K562 (cell line): Measurements from ENCODE around the gene CCDC73. TPM values are rescaled to one million over a fixed set of nuclear protein-coding genes. Genes with fewer than 3 reads are reported as not detected.
"Not testable (repeated sequence)": the region's sequence is repeated elsewhere in the genome, so short reads cannot be mapped to it uniquely, and the experiment has no call there.

Source experiments
- ATAC-seq: fragments of 200-7000 bp; cut with Tn5 transposase; 3 replicates; pipeline ENCODE4 v1.9.1; 2020; ENCODE audit warnings: moderate library complexity
- BruUV-seq: library from RNA; stranded (reverse); fragments of 400-500 nt; replicated peaks from 2 replicates; lab custom pipeline; 2021; lab: Mats Ljungman, UMichigan
- CTCF ChIA-PET: fragments of 300-600 bp; formaldehyde crosslinking; extraction: SDS; loops from one replicate; lab custom pipeline; 2021; ENCODE audit warnings: low intra/inter-chr PET ratio; lab: Yijun Ruan, JAX
- POLR2A ChIA-PET: fragments of 300-600, 350-650 bp; sonication (Branson Sonifier 250); formaldehyde crosslinking; extraction: SDS; loops from one replicate; lab custom pipeline; 2021; ENCODE audit warnings: antibody characterized with exemption, inconsistent platforms; lab: Yijun Ruan, JAX
- DNase-seq, 4 experiments: peaks; one replicate each; pipeline versions ENCODE4 v3.0.0 to v3.0.0-alpha.2; 2011 to 2018; ENCODE audit warnings: low spot score in 3 of 4, mixed read lengths in 3 of 4; ENCODE audit errors: extremely low read depth in 1 of 4
- FAIRE-seq: peaks from 2 replicates; lab custom pipeline; 2011; peaks lifted over from hg19 to GRCh38; lab: Jason Lieb, UNC
- H2AFZ ChIP-seq: 2 replicates; pipeline ENCODE4 v1.6.0; 2011; ENCODE audit warnings: low read depth, low read length, control low read depth, inconsistent platforms
- H3K27ac ChIP-seq: fragments of 200-600 bp; 3 replicates; pipeline ENCODE4 v1.8.0; 2011; ENCODE audit warnings: low read depth, mild to moderate bottlenecking, control low read depth, inconsistent platforms, low read length, moderate library complexity, mixed read lengths; ENCODE audit errors: extremely low read depth
- H3K27me3 ChIP-seq, 2 experiments: fragments of 300-600 bp in 1 of 2; 2 replicates in 1 of 2; 3 replicates in 1 of 2; pipeline versions ENCODE4 v1.6.0 to v1.8.0; 2011; ENCODE audit warnings: inconsistent platforms in 2 of 2, low read length in 2 of 2, mild to moderate bottlenecking in 1 of 2, mixed read lengths in 1 of 2, moderate library complexity in 1 of 2; ENCODE audit not compliant: control insufficient read depth in 2 of 2, insufficient read depth in 2 of 2
- H3K36me3 ChIP-seq: fragments of 300-600 bp; 3 replicates; pipeline ENCODE4 v1.8.0; 2011; ENCODE audit warnings: mild to moderate bottlenecking, low read length, inconsistent platforms; ENCODE audit not compliant: control insufficient read depth, insufficient read depth
- H3K4me1 ChIP-seq, 2 experiments: fragments of 200-600 bp in 1 of 2; replicated peaks in 1 of 2; 2 replicates in 1 of 2; 3 replicates in 1 of 2; pipeline versions ENCODE4 v1.5.1 to v1.8.0; 2011; ENCODE audit warnings: inconsistent platforms in 2 of 2, low read length in 2 of 2, mild to moderate bottlenecking in 1 of 2, mixed read lengths in 1 of 2, moderate library complexity in 1 of 2; ENCODE audit not compliant: control insufficient read depth in 2 of 2, insufficient read depth in 2 of 2
- H3K4me2 ChIP-seq: 2 replicates; pipeline ENCODE4 v1.6.1; 2011; ENCODE audit warnings: low read length, control low read depth, inconsistent platforms, mixed read lengths; ENCODE audit not compliant: insufficient read depth
- H3K4me3 ChIP-seq: fragments of 200-600 bp; sonication (generic), shearing (Covaris generic); 2 replicates; pipeline ENCODE4 v1.5.1; 2016; ENCODE audit warnings: control low read depth, inconsistent platforms
- H3K79me2 ChIP-seq: fragments of 200-600 bp; 3 replicates; pipeline ENCODE4 v1.8.0; 2011; ENCODE audit warnings: low read length, inconsistent platforms; ENCODE audit not compliant: control insufficient read depth, insufficient read depth
- H3K9ac ChIP-seq, 2 experiments: 2 replicates each; pipeline versions ENCODE4 v1.6.0 to v1.6.1; 2011; ENCODE audit warnings: low read depth in 2 of 2, low read length in 2 of 2, control low read depth in 1 of 2, inconsistent platforms in 1 of 2, mild to moderate bottlenecking in 1 of 2, mixed read lengths in 1 of 2; ENCODE audit not compliant: insufficient read depth in 1 of 2
- H3K9me1 ChIP-seq: one replicate; pipeline ENCODE4 v1.6.0; 2011; ENCODE audit warnings: inconsistent platforms, mild to moderate bottlenecking, low read length, moderate library complexity; ENCODE audit not compliant: control insufficient read depth, insufficient read depth
- H3K9me3 ChIP-seq: replicated peaks from 2 replicates; pipeline ENCODE4 v1.5.1; 2011; ENCODE audit warnings: low read depth, low read length, inconsistent platforms; ENCODE audit not compliant: control insufficient read depth, insufficient read depth
- H4K20me1 ChIP-seq: replicated peaks from 2 replicates; pipeline ENCODE4 v1.6.1; 2011; ENCODE audit warnings: low read length, inconsistent platforms, mixed read lengths; ENCODE audit not compliant: control insufficient read depth, insufficient read depth
- ILF3 ChIP-seq: fragments of 450-650 bp; IDR thresholded peaks from 2 replicates; pipeline ENCODE4 v1.6.1; 2018; ENCODE audit warnings: antibody characterized with exemption, mild to moderate bottlenecking, moderate library complexity, borderline replicate concordance
- ILK ChIP-seq: fragments of 450-650 bp; IDR thresholded peaks from 2 replicates; pipeline ENCODE4 v1.6.1; 2016; ENCODE audit warnings: missing genetic modification characterization, low read depth, mild to moderate bottlenecking, missing compliant biosample characterization, moderate library complexity, borderline replicate concordance
- IRF2 ChIP-seq: sonication (generic); formaldehyde crosslinking; IDR thresholded peaks from 2 replicates; pipeline ENCODE4 v1.8.1; 2022; ENCODE audit warnings: mild to moderate bottlenecking, missing genetic modification reagents
- NCOA6 ChIP-seq: fragments of 450-650 bp; IDR thresholded peaks from 2 replicates; pipeline ENCODE4 v1.6.1; 2017; ENCODE audit warnings: mild to moderate bottlenecking
- TAF9B ChIP-seq: fragments of 450-650 bp; IDR thresholded peaks from 2 replicates; pipeline ENCODE4 v1.6.1; 2018; ENCODE audit warnings: mild to moderate bottlenecking; ENCODE audit not compliant: partially characterized antibody
- WHSC1 ChIP-seq: IDR thresholded peaks from one replicate; pipeline ENCODE4 v1.6.1; 2012; ENCODE audit warnings: low read length, control low read depth, inconsistent platforms
- ZEB2 ChIP-seq: fragments of 450-650 bp; IDR thresholded peaks from 2 replicates; pipeline ENCODE4 v1.6.1; 2016
- ZNF121 ChIP-seq: sonication (generic); formaldehyde crosslinking; conservative IDR thresholded peaks from 2 replicates; pipeline ENCODE4 v1.8.0; 2022; ENCODE audit warnings: missing genetic modification reagents
- ZNF561 ChIP-seq: fragments of 450-650 bp; formaldehyde crosslinking; conservative IDR thresholded peaks from 2 replicates; pipeline ENCODE4 v1.4.0; 2020; ENCODE audit warnings: mild to moderate bottlenecking, moderate library complexity
- WGBS: fragments of 100-300 bp; shearing (Covaris generic); methylation state at CpG from one replicate; pipeline ENCODE4 v1.1.6; 2016; ENCODE audit warnings: low coverage, mixed read lengths; ENCODE audit not compliant: insufficient coverage; ENCODE audit errors: missing lambda C conversion rate; 5-methylcytosine and 5-hydroxymethylcytosine counted together
- in situ Hi-C: fragments of 300-500 bp; cut with MboI; formaldehyde crosslinking; loops from 4 replicates; pipeline ENCODE4 v1.15.0; 2018; ENCODE audit warnings: inconsistent platforms, mixed read lengths
- intact Hi-C: fragments of 100-400 bp; cut with micrococcal nuclease; formaldehyde crosslinking; loops from 2 replicates; pipeline ENCODE4 v1.14.2; 2022
- polyA plus RNA-seq, 8 experiments: library from polyadenylated mRNA; depleted of rRNA in 4 of 8; stranded (reverse) in 5 of 8; unstranded in 3 of 8; fragments of >200 nt; fragmentation: Nextera tagmentation in 2 of 8; fragmentation: Illumina TruSeq in 1 of 8; extraction: Ambion mirVana in 2 of 8; extraction: Trizol in 1 of 8; gene quantifications; 2 replicates each; pipeline versions ENCODE4 v1.2.1 to v1.2.3, GENCODE V29; 2011 to 2014; ENCODE audit warnings: inconsistent platforms in 1 of 8, missing spikeins in 1 of 8
- total RNA-seq, 7 experiments: library from RNA; depleted of rRNA in 6 of 7; stranded (reverse); fragments of >200 nt in 6 of 7; fragmentation: Illumina TruSeq in 2 of 7; extraction: Trizol in 2 of 7; gene quantifications; 2 replicates each; pipeline versions ENCODE4 v1.2.1 to v1.2.3, GENCODE V29; 2011 to 2021; ENCODE audit warnings: low replicate concordance in 1 of 7
- TF ChIP-seq, protein P1 (sequence below): fragments of 450-650 bp; IDR thresholded peaks from 2 replicates; pipeline ENCODE4 v1.6.1; 2017; ENCODE audit warnings: antibody characterized with exemption, mild to moderate bottlenecking
- TF ChIP-seq, protein P2 (sequence below): fragments of 250-450 bp; sonication (Bioruptor Pico); IDR thresholded peaks from 2 replicates; pipeline ENCODE4 v1.8.0; 2021; ENCODE audit warnings: moderate library complexity, mild to moderate bottlenecking, inconsistent platforms
- TF ChIP-seq, protein P3 (sequence below): fragments of 450-650 bp; IDR thresholded peaks from 2 replicates; pipeline ENCODE4 v1.6.1; 2017; ENCODE audit warnings: antibody characterized with exemption

Gene CCDC73
- total and polyA plus RNA-seq, 9 of the 15 experiments (the other 6 are each of a cell fraction or from before 2014, with no cell fraction given), result 0.20 to 0.21 TPM; not detected in 7

DNA sequence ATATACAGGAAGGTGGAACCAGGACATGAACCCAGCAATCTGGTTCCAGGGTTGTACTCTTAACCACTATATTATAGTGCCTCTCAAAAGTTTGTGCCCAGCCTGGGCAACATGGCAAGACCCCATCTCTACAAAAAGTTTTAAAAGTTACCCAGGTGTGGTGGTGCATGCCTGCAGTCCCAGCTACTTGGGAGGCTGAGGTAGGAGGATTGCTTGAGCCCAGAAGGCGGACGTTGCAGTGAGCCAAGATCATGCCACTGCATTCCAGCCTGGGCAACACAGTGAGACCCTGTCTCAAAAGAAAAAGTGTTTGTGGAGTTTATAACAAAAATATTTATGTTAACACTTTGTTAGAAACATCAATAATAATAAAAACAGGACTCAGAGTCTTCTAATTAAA, 13.6 kb downstream of the CCDC73 start:
- in situ Hi-C loops, CTCF ChIA-PET, H3K27ac ChIP-seq, H3K27me3 ChIP-seq, H3K4me1 ChIP-seq, H3K36me3 ChIP-seq, BruUV-seq, H3K9me1 ChIP-seq, DNase-seq, H3K4me2 ChIP-seq, H4K20me1 ChIP-seq, ATAC-seq, H3K4me3 ChIP-seq, H2AFZ ChIP-seq, H3K9ac ChIP-seq, FAIRE-seq, H3K79me2 ChIP-seq, intact Hi-C loops, H3K9me3 ChIP-seq, POLR2A ChIA-PET: not testable (repeated sequence)
- 0 out of 2 replicates have a peak, but pooled peaks have one; percentile 14 for TF ChIP-seq ZNF121
- 0% methylated on average over 2 of the region's 2 CpGs for WGBS

DNA sequence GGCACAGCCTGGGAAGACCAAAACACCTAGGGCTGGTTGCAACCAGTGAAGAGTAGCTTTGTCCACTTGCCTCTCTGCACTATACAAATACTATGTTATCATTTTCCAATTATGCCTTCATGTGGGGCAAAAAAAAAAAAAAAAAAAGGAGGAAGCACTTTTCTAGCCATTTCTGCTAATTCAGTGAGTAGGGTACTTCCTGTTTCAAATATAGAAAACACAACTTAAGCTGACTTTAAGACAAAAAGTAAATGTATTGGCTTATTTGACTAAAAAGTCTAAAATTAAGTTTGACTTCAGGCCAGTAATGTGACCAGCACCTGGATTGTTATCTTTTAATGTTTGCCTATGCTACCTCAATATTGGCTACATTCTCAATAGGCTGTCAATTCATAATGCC, 15.3 kb downstream of the CCDC73 start:
- in situ Hi-C loops, result no loop called here
- BruUV-seq, result no TSS peak
- TF ChIP-seq ILK (tag) (no peak), ILF3 (no peak), IRF2 (CRISPR knock-in tag) (no peak), TAF9B (no peak), WHSC1 (no peak), NCOA6 (no peak), ZEB2 (no peak), ZNF561 (CRISPR knock-in tag) (no peak)
- TF ChIP-seq, protein P1, sequence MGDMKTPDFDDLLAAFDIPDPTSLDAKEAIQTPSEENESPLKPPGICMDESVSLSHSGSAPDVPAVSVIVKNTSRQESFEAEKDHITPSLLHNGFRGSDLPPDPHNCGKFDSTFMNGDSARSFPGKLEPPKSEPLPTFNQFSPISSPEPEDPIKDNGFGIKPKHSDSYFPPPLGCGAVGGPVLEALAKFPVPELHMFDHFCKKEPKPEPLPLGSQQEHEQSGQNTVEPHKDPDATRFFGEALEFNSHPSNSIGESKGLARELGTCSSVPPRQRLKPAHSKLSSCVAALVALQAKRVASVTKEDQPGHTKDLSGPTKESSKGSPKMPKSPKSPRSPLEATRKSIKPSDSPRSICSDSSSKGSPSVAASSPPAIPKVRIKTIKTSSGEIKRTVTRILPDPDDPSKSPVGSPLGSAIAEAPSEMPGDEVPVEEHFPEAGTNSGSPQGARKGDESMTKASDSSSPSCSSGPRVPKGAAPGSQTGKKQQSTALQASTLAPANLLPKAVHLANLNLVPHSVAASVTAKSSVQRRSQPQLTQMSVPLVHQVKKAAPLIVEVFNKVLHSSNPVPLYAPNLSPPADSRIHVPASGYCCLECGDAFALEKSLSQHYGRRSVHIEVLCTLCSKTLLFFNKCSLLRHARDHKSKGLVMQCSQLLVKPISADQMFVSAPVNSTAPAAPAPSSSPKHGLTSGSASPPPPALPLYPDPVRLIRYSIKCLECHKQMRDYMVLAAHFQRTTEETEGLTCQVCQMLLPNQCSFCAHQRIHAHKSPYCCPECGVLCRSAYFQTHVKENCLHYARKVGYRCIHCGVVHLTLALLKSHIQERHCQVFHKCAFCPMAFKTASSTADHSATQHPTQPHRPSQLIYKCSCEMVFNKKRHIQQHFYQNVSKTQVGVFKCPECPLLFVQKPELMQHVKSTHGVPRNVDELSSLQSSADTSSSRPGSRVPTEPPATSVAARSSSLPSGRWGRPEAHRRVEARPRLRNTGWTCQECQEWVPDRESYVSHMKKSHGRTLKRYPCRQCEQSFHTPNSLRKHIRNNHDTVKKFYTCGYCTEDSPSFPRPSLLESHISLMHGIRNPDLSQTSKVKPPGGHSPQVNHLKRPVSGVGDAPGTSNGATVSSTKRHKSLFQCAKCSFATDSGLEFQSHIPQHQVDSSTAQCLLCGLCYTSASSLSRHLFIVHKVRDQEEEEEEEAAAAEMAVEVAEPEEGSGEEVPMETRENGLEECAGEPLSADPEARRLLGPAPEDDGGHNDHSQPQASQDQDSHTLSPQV, result no peak
- TF ChIP-seq, protein P2, sequence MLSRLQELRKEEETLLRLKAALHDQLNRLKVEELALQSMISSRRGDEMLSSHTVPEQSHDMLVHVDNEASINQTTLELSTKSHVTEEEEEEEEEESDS (CRISPR knock-in tag), result no peak
- TF ChIP-seq, protein P3, sequence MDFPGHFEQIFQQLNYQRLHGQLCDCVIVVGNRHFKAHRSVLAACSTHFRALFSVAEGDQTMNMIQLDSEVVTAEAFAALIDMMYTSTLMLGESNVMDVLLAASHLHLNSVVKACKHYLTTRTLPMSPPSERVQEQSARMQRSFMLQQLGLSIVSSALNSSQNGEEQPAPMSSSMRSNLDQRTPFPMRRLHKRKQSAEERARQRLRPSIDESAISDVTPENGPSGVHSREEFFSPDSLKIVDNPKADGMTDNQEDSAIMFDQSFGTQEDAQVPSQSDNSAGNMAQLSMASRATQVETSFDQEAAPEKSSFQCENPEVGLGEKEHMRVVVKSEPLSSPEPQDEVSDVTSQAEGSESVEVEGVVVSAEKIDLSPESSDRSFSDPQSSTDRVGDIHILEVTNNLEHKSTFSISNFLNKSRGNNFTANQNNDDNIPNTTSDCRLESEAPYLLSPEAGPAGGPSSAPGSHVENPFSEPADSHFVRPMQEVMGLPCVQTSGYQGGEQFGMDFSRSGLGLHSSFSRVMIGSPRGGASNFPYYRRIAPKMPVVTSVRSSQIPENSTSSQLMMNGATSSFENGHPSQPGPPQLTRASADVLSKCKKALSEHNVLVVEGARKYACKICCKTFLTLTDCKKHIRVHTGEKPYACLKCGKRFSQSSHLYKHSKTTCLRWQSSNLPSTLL, result no peak

More for the DNA sequence above, 15.3 kb downstream of the CCDC73 start:
- no peaks in the 10 kb centered on the region for H3K79me2 ChIP-seq
- no peak overlapping the region for H3K4me2 ChIP-seq
- no peaks in the 10 kb centered on the region for H3K36me3 ChIP-seq
- DNase-seq (no peak), ATAC-seq (no peak), FAIRE-seq (no peak)
- H3K9me3 ChIP-seq, result no peaks in the 10 kb centered on the region
- no peak overlapping the region for H2AFZ ChIP-seq
- ChIA-PET CTCF (no interaction called here), POLR2A (no interaction called here)
- H3K9ac ChIP-seq, result no peak overlapping the region
- H3K27me3 ChIP-seq, result no peaks in the 10 kb centered on the region
- intact Hi-C loops, result no loop called here
- H4K20me1 ChIP-seq, result no peaks in the 10 kb centered on the region
- H3K9me1 ChIP-seq, result no peaks in the 10 kb centered on the region
- H3K4me3 ChIP-seq, result no peak overlapping the region
- no peak overlapping the region for H3K27ac ChIP-seq
- no peaks in the 10 kb centered on the region for H3K4me1 ChIP-seq
